Measurements from ENCODE around the gene AP3M1. TPM values are rescaled to one million over a fixed set of nuclear protein-coding genes. Genes with fewer than 3 reads are reported as not detected.

The AP3M1 gene
- total RNA-seq, 1 experiment from 2014 or later = 56.7 TPM

DNA sequence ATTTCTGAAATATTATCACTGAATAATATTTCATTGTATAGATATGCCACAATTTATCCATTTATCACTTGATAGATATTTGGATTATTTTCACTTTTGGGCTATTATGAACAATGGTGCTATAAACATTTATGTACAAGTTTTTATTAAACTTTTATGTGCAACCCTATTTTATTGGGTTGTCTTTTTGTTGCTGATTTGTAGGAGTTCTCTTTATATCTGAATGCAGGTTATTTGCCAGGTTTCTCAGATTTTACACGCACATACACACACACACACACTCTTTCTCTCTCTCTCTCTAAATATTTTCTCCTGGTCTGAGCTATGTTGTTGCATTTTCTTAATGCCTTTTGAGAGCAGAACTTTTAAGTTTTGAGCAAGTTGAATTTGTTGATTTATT, 36.6 kb upstream of the AP3M1 start:
- no peaks in the 10 kb centered on the region for H3K9me3 ChIP-seq
- BruUV-seq (replicated peaks) = no TSS peak
- TF ChIP-seq, protein P1, sequence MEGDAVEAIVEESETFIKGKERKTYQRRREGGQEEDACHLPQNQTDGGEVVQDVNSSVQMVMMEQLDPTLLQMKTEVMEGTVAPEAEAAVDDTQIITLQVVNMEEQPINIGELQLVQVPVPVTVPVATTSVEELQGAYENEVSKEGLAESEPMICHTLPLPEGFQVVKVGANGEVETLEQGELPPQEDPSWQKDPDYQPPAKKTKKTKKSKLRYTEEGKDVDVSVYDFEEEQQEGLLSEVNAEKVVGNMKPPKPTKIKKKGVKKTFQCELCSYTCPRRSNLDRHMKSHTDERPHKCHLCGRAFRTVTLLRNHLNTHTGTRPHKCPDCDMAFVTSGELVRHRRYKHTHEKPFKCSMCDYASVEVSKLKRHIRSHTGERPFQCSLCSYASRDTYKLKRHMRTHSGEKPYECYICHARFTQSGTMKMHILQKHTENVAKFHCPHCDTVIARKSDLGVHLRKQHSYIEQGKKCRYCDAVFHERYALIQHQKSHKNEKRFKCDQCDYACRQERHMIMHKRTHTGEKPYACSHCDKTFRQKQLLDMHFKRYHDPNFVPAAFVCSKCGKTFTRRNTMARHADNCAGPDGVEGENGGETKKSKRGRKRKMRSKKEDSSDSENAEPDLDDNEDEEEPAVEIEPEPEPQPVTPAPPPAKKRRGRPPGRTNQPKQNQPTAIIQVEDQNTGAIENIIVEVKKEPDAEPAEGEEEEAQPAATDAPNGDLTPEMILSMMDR (IDR thresholded peaks at IDR 0.05; ENCODE audit: insufficient read depth in 1 of 2, low read depth in 1 of 2, low read length in 1 of 2, severe bottlenecking in 1 of 2, unreplicated experiment in 1 of 2) = no peak
- H3K36me3 ChIP-seq (ENCODE audit: control insufficient read depth, insufficient read depth, low read length) = no peaks in the 10 kb centered on the region; the same call in 1 of the 2 replicates
- ChIA-PET CTCF (no interaction called here), POLR2A (no interaction called here)
- Mint-ChIP-seq H3K4me1 (ENCODE audit: low read depth, unreplicated experiment) (peaks cover 32% of the 10 kb centered on the region), H3K36me3 (ENCODE audit: insufficient read depth, unreplicated experiment) (peaks cover 5% of the 10 kb centered on the region), H3K27ac (ENCODE audit: unreplicated experiment) (no peak overlapping the region), H3K27me3 (ENCODE audit: insufficient read depth, unreplicated experiment) (no peaks in the 10 kb centered on the region), H3K9me3 (ENCODE audit: unreplicated experiment) (no peaks in the 10 kb centered on the region), H3K4me3 (ENCODE audit: unreplicated experiment) (no peak overlapping the region)
- no peak for DNase-seq
- intact Hi-C loops (cut with micrococcal nuclease; ENCODE audit: unreplicated experiment) = no loop called here
- no peak overlapping the region for H3K4me3 ChIP-seq (ENCODE audit: low read depth, low read length)
- H3K4me1 ChIP-seq = peaks cover 15% of the 10 kb centered on the region; the same call in 1 of the 2 replicates
- no peaks in the 10 kb centered on the region for H3K27me3 ChIP-seq (replicated peaks; ENCODE audit: control insufficient read depth, insufficient read depth, low read length)

DNA sequence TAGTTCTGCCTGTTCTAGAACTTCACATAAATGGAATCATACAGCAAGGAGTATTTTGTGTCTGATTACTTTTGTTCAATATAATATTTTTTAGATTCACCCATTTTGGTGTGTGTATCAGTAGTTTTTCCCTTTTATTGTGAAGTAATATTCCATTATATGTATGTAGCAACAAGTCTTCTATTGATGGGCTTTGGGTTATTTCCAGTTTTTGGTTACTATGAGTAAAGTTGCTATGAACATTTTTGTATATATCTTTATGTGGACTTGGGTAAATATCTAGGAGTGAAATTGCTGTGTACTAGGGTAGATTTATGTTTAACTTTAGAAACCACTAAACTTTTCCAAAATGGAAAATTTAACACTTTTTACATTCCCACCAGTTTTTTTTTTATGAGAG, 36.0 kb upstream of the AP3M1 start:
- H3K27me3 Mint-ChIP-seq (ENCODE audit: insufficient read depth, unreplicated experiment) = no peaks in the 10 kb centered on the region
- H3K36me3 Mint-ChIP-seq (ENCODE audit: insufficient read depth, unreplicated experiment) = peaks cover 5% of the 10 kb centered on the region
- H3K27ac Mint-ChIP-seq (ENCODE audit: unreplicated experiment) = no peak overlapping the region
- peaks cover 32% of the 10 kb centered on the region for H3K4me1 Mint-ChIP-seq (ENCODE audit: low read depth, unreplicated experiment)
- intact Hi-C loops (cut with micrococcal nuclease; ENCODE audit: unreplicated experiment) = no loop called here
- CTCF ChIA-PET = no interaction called here
- no peaks in the 10 kb centered on the region for H3K9me3 Mint-ChIP-seq (ENCODE audit: unreplicated experiment)
- H3K9me3 ChIP-seq = no peaks in the 10 kb centered on the region
- BruUV-seq (replicated peaks) = no TSS peak
- POLR2A ChIA-PET = no interaction called here
- H3K4me3 ChIP-seq (ENCODE audit: low read depth, low read length) = no peak overlapping the region
- DNase-seq = no peak
- TF ChIP-seq, protein P1 (IDR thresholded peaks at IDR 0.05; ENCODE audit: insufficient read depth in 1 of 2, low read depth in 1 of 2, low read length in 1 of 2, severe bottlenecking in 1 of 2, unreplicated experiment in 1 of 2) = no peak
- no peak overlapping the region for H3K4me3 Mint-ChIP-seq (ENCODE audit: unreplicated experiment)
- H3K4me1 ChIP-seq = peaks cover 15% of the 10 kb centered on the region; the same call in 1 of the 2 replicates
- no peaks in the 10 kb centered on the region; the same call in 1 of the 2 replicates for H3K36me3 ChIP-seq (ENCODE audit: control insufficient read depth, insufficient read depth, low read length)
- no peaks in the 10 kb centered on the region for H3K27me3 ChIP-seq (replicated peaks; ENCODE audit: control insufficient read depth, insufficient read depth, low read length)

DNA sequence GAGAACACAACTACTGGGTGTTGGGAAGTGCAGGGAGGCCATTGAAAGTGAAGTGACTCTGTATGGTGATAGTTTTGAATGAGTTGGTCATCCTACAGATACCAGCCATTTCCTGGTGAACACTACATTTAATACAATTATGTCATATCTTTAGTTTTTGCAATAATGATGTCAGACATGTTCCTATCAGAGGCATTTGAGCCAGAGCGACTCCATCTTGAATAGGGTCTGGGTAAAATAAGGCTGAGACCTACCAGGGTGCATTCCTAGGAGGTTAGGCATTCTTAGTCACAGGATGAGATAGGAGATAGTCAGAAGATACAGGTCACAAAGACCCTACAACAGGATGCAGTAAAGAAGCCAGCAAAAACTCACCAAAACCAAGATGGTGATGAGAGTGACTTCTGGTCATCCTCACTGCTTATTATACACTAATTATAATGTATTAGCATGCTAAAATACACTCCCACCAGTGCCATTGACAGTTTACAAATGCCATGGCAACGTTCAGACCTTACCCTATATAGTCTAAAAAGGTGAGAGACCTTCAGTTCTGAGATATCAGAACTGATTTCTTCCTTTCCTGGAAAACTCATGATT, 28.6 kb upstream of the AP3M1 start:
- intact Hi-C loops (cut with micrococcal nuclease; ENCODE audit: unreplicated experiment) = loop anchor here (5.0 kb wide), 1 partner anchor 33 kb away; no protein-coding TSS in a partner anchor
- DNase-seq = no peak
- CTCF ChIA-PET = interaction anchor here (0.6 kb wide), 1 partner anchor 147 kb away, joined by 3 read pairs; no protein-coding TSS in a partner anchor
- Histone ChIP-seq H3K4me1 (peaks cover 32% of the 10 kb centered on the region), H3K4me3 (ENCODE audit: low read depth, low read length) (no peak overlapping the region), H3K9me3 (no peaks in the 10 kb centered on the region), H3K27me3 (replicated peaks; ENCODE audit: control insufficient read depth, insufficient read depth, low read length) (no peaks in the 10 kb centered on the region), H3K36me3 (ENCODE audit: control insufficient read depth, insufficient read depth, low read length) (no peaks in the 10 kb centered on the region; the same call in 1 of the 2 replicates)
- Mint-ChIP-seq H3K4me1 (ENCODE audit: low read depth, unreplicated experiment) (peaks cover 11% of the 10 kb centered on the region), H3K36me3 (ENCODE audit: insufficient read depth, unreplicated experiment) (peaks cover 18% of the 10 kb centered on the region), H3K9me3 (ENCODE audit: unreplicated experiment) (no peaks in the 10 kb centered on the region), H3K27ac (ENCODE audit: unreplicated experiment) (no peak overlapping the region), H3K27me3 (ENCODE audit: insufficient read depth, unreplicated experiment) (no peaks in the 10 kb centered on the region), H3K4me3 (ENCODE audit: unreplicated experiment) (peak overlapping the region; percentile 92)
- TF ChIP-seq, protein P1 (IDR thresholded peaks at IDR 0.05; ENCODE audit: insufficient read depth in 1 of 2, low read depth in 1 of 2, low read length in 1 of 2, severe bottlenecking in 1 of 2, unreplicated experiment in 1 of 2) = no peak
- POLR2A ChIA-PET = no interaction called here
- no TSS peak for BruUV-seq (replicated peaks)

Data from Caco-2 (cell line).